ENCODE data around the gene NTNG1.

The NTNG1 gene

GRCh38 chr1:107264007-107264406 lies 123.2 kb downstream of the NTNG1 start:
- DNase-seq: no peak

- no peak for DNase-seq
Measured at GRCh38 chr1:107264561-107264960, 123.7 kb downstream of the NTNG1 start.

GRCh38 chr1:107267489-107267888 lies 126.7 kb downstream of the NTNG1 start:
- DNase-seq: no peak

- no peak for DNase-seq
Measured at GRCh38 chr1:107272321-107272720, 131.5 kb downstream of the NTNG1 start.

GRCh38 chr1:107273515-107273914 lies 132.7 kb downstream of the NTNG1 start:
- no peak for DNase-seq

GRCh38 chr1:107274227-107274626 lies 133.4 kb downstream of the NTNG1 start:
- DNase-seq: no peak

- no peak for DNase-seq
Measured at GRCh38 chr1:107276247-107276646, 135.4 kb downstream of the NTNG1 start.

- DNase-seq: no peak
Measured at GRCh38 chr1:107277022-107277421, 136.2 kb downstream of the NTNG1 start.

GRCh38 chr1:107286125-107286524 lies 145.3 kb downstream of the NTNG1 start:
- DNase-seq: no peak

GRCh38 chr1:107291987-107292386 lies 151.1 kb downstream of the NTNG1 start:
- no peak for DNase-seq

GRCh38 chr1:107293901-107294613 lies 153.2 kb downstream of the NTNG1 start:
- no peak for DNase-seq

GRCh38 chr1:107294686-107295085 lies 153.8 kb downstream of the NTNG1 start:
- DNase-seq: no peak

GRCh38 chr1:107297681-107298080 lies 156.8 kb downstream of the NTNG1 start:
- no peak for DNase-seq

- DNase-seq: no peak
Measured at GRCh38 chr1:107298526-107298925, 157.7 kb downstream of the NTNG1 start.

- DNase-seq: no peak
Measured at GRCh38 chr1:107299521-107299920, 158.7 kb downstream of the NTNG1 start.

- DNase-seq: no peak
Measured at GRCh38 chr1:107309962-107310361, 169.1 kb downstream of the NTNG1 start.

GRCh38 chr1:107315652-107316051 lies 174.8 kb downstream of the NTNG1 start:
- DNase-seq: no peak

GRCh38 chr1:107318932-107319331 lies 178.1 kb downstream of the NTNG1 start:
- no peak for DNase-seq

- no peak for DNase-seq
Measured at GRCh38 chr1:107323784-107324183, 182.9 kb downstream of the NTNG1 start.

- no peak for DNase-seq
Measured at GRCh38 chr1:107326824-107327445, 186.1 kb downstream of the NTNG1 start.

GRCh38 chr1:107327446-107327845 lies 186.6 kb downstream of the NTNG1 start:
- DNase-seq: no peak

GRCh38 chr1:107328087-107328486 lies 187.2 kb downstream of the NTNG1 start:
- DNase-seq: no peak

- no peak for DNase-seq
Measured at GRCh38 chr1:107339775-107340174, 198.9 kb downstream of the NTNG1 start.

GRCh38 chr1:107342316-107342715 lies 201.5 kb downstream of the NTNG1 start:
- no peak for DNase-seq

- no peak for DNase-seq
Measured at GRCh38 chr1:107342768-107343167, 201.9 kb downstream of the NTNG1 start.
